ENCODE data around the gene SUMO3.

GRCh38 chr21:44818640-44819011, 764 bp upstream of the SUMO3 start:
- TF ChIP-seq, protein P1, sequence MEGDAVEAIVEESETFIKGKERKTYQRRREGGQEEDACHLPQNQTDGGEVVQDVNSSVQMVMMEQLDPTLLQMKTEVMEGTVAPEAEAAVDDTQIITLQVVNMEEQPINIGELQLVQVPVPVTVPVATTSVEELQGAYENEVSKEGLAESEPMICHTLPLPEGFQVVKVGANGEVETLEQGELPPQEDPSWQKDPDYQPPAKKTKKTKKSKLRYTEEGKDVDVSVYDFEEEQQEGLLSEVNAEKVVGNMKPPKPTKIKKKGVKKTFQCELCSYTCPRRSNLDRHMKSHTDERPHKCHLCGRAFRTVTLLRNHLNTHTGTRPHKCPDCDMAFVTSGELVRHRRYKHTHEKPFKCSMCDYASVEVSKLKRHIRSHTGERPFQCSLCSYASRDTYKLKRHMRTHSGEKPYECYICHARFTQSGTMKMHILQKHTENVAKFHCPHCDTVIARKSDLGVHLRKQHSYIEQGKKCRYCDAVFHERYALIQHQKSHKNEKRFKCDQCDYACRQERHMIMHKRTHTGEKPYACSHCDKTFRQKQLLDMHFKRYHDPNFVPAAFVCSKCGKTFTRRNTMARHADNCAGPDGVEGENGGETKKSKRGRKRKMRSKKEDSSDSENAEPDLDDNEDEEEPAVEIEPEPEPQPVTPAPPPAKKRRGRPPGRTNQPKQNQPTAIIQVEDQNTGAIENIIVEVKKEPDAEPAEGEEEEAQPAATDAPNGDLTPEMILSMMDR (IDR thresholded peaks at IDR 0.05; ENCODE audit: low read length), result no peak
- no peak for TF ChIP-seq EZH2 (IDR thresholded peaks at IDR 0.05; ENCODE audit: borderline replicate concordance, low read length)

Measured in OCI-LY1 (cell line).